Lung (tissue), 12 donors: Measurements from ENCODE around the gene ANXA5. TPM values are rescaled to one million over a fixed set of nuclear protein-coding genes. Genes with fewer than 3 reads are reported as not detected.
A peak's percentile ranks its signal among the peaks of the same experiment; 100 is the strongest.

Experiments
- ATAC-seq: fragments of 200-7000 bp; cut with Tn5 transposase; one replicate; pipeline ENCODE4 v1.9.1; 2020; ENCODE audit warnings: moderate number of reproducible peaks; ENCODE audit not compliant: insufficient read depth, low FRiP score
- DNase-seq, 3 donors: peaks; one replicate each; pipeline ENCODE4 v3.0.0-alpha.2; 2013 to 2017
- H3K27ac ChIP-seq, 2 donors: one replicate each; pipeline ENCODE4 v1.5.1; 2013; ENCODE audit warnings: mild to moderate bottlenecking in 2 of 2, moderate library complexity in 2 of 2, control low read depth in 1 of 2, inconsistent platforms in 1 of 2, low read depth in 1 of 2, low read length in 1 of 2
- H3K27me3 ChIP-seq, 3 donors: one replicate each; pipeline ENCODE4 v1.5.1; 2013; ENCODE audit warnings: low read length in 2 of 3; ENCODE audit not compliant: control insufficient read depth in 3 of 3, insufficient read depth in 3 of 3
- H3K36me3 ChIP-seq, 4 donors: one replicate each; pipeline ENCODE4 v1.5.1; 2013; ENCODE audit warnings: low read length in 4 of 4, mild to moderate bottlenecking in 1 of 4, moderate library complexity in 1 of 4; ENCODE audit not compliant: control insufficient read depth in 4 of 4, insufficient read depth in 4 of 4
- H3K4me1 ChIP-seq, 5 donors: one replicate each; pipeline ENCODE4 v1.5.1; 2013; ENCODE audit warnings: low read length in 5 of 5, mild to moderate bottlenecking in 2 of 5, moderate library complexity in 1 of 5; ENCODE audit not compliant: control insufficient read depth in 5 of 5, insufficient read depth in 5 of 5
- H3K4me3 ChIP-seq: one replicate; pipeline ENCODE4 v1.5.1; 2013; ENCODE audit warnings: mild to moderate bottlenecking, control low read depth, moderate library complexity
- H3K9ac ChIP-seq, 2 donors: one replicate each; pipeline ENCODE4 v1.5.1; 2013; ENCODE audit warnings: low read length in 2 of 2, control low read depth in 1 of 2; ENCODE audit not compliant: insufficient read depth in 1 of 2
- H3K9me3 ChIP-seq, 4 donors: one replicate each; pipeline ENCODE4 v1.5.1; 2013; ENCODE audit warnings: low read length in 3 of 4, mild to moderate bottlenecking in 1 of 4, moderate library complexity in 1 of 4; ENCODE audit not compliant: control insufficient read depth in 4 of 4, insufficient read depth in 3 of 4
- WGBS, 2 donors: extraction: QIAGEN DNeasy Blood & Tissue Kit; methylation state at CpG; one replicate each; pipeline ENCODE4 v1.1.7; 2013; 5-methylcytosine and 5-hydroxymethylcytosine counted together
- polyA plus RNA-seq, 2 donors: library from polyadenylated mRNA; stranded (reverse); fragments of 200-250 nt; gene quantifications; one replicate each; pipeline ENCODE4 v1.2.1, GENCODE V29; 2013
- total RNA-seq, 2 donors: library from RNA; depleted of rRNA in 1 of 2; stranded (reverse); fragments of >200 nt in 1 of 2; gene quantifications; one replicate each; pipeline ENCODE4 v1.2.1, GENCODE V29; 2014 to 2021
- TF ChIP-seq, protein P1 (sequence below): IDR thresholded peaks from 2 replicates; pipeline ENCODE4 v1.5.1; 2012; ENCODE audit warnings: mild to moderate bottlenecking; ENCODE audit errors: control extremely low read depth, extremely low read depth
- donor health status: control.
- donor health status: control.
- donor health status: Bipolar disorder and iron deficiency.
- donor health status: healthy.
- donor health status: DM: yes; HTN: yes; CAD: no.

The ANXA5 gene
- total and polyA plus RNA-seq, 4 donors, result 250 to 479 (median 423) TPM

- 60 to 61% methylated on average over 4 of the region's 4 CpGs for WGBS, 2 donors
- DNase-seq, result no peak
- no peak overlapping the region for H3K9ac ChIP-seq
- no peaks in the 10 kb centered on the region for H3K9me3 ChIP-seq
- TF ChIP-seq, protein P1, sequence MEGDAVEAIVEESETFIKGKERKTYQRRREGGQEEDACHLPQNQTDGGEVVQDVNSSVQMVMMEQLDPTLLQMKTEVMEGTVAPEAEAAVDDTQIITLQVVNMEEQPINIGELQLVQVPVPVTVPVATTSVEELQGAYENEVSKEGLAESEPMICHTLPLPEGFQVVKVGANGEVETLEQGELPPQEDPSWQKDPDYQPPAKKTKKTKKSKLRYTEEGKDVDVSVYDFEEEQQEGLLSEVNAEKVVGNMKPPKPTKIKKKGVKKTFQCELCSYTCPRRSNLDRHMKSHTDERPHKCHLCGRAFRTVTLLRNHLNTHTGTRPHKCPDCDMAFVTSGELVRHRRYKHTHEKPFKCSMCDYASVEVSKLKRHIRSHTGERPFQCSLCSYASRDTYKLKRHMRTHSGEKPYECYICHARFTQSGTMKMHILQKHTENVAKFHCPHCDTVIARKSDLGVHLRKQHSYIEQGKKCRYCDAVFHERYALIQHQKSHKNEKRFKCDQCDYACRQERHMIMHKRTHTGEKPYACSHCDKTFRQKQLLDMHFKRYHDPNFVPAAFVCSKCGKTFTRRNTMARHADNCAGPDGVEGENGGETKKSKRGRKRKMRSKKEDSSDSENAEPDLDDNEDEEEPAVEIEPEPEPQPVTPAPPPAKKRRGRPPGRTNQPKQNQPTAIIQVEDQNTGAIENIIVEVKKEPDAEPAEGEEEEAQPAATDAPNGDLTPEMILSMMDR, result no peak
- no peak overlapping the region for H3K27ac ChIP-seq
- peaks cover 12 to 57% (median 27%) of the 10 kb centered on the region in 5 donors for H3K4me1 ChIP-seq
- H3K27me3 ChIP-seq, result no peaks in the 10 kb centered on the region
- no peak for ATAC-seq
- no peak overlapping the region for H3K4me3 ChIP-seq
- peaks cover 0 to 7% (median under 1%) of the 10 kb centered on the region in 4 donors for H3K36me3 ChIP-seq
Observed at GRCh38 chr4:121693886-121694285, 2.9 kb downstream of the ANXA5 start.

DNA sequence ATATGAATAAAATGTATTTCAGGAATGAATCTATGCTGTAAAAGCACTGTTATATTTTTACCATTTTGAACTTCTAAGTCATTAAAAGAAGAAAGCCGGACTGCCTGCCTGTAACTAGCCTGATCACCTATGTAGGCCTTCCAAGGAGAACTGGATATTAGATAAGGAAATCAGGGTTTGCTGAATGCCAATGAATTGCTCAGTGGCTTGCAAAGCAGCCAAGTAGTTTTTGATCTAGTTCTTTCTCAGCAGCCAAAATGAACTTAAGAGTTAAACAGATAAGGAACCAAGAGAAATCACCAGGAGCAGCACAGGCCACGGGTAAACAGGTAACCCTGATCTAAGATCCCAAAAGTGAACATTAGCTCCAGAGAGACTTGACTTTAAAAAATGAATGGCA is 3.3 kb downstream of the ANXA5 start:
- no peak for DNase-seq
- peaks cover 0 to 7% (median under 1%) of the 10 kb centered on the region in 4 donors for H3K36me3 ChIP-seq
- no peaks in the 10 kb centered on the region for H3K9me3 ChIP-seq
- H3K9ac ChIP-seq, result no peak overlapping the region
- no peaks in the 10 kb centered on the region for H3K27me3 ChIP-seq
- H3K4me3 ChIP-seq, result no peak overlapping the region
- peaks cover 15 to 54% (median 28%) of the 10 kb centered on the region in 5 donors for H3K4me1 ChIP-seq
- TF ChIP-seq, protein P1, result no peak
- 71 to 78% methylated on average over 2 of the region's 2 CpGs for WGBS, 2 donors
- H3K27ac ChIP-seq, result no peak overlapping the region
- ATAC-seq, result no peak

- Histone ChIP-seq H3K4me1 (peaks cover 13 to 45% (median 28%) of the 10 kb centered on the region in 5 donors), H3K36me3 (peaks cover 0 to 7% (median 3%) of the 10 kb centered on the region in 4 donors), H3K9me3 (no peaks in the 10 kb centered on the region), H3K27ac (no peak overlapping the region), H3K4me3 (no peak overlapping the region), H3K9ac (no peak overlapping the region), H3K27me3 (no peaks in the 10 kb centered on the region)
- no peak for ATAC-seq
- no peak for DNase-seq
- TF ChIP-seq, protein P1, result no peak
Observed at GRCh38 chr4:121692261-121692660, 4.5 kb downstream of the ANXA5 start.

DNA sequence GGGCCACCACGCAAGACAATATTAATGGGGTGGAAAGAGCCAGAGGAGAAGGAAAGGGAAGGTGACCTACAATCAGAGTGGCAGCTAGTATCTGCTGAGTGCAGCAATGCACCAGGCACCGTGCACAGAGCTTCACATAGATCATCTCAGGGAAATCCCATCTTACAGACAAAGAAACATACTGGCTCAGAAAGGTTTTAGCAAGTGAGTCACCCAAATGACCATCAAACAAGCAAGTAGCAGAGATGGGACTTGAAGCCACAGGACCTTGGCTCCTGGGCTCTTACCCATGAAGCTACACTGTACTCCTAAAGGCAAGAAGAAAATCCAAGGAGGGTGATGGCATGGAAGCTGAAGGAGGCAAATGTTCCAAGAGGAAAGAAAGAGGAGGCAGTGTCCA is 6.8 kb downstream of the ANXA5 start:
- no peak for DNase-seq
- TF ChIP-seq, protein P1, result no peak
- H3K9ac ChIP-seq, result no peak overlapping the region
- 90 to 92% methylated on average over 2 of the region's 2 CpGs for WGBS, 2 donors
- peaks cover 7 to 12% (median 11%) of the 10 kb centered on the region in 4 donors for H3K36me3 ChIP-seq
- no peaks in the 10 kb centered on the region for H3K9me3 ChIP-seq
- no peak for ATAC-seq
- peak overlapping the region; percentile 80 to 92 for H3K27ac ChIP-seq
- H3K4me1 ChIP-seq, result peaks cover 13 to 49% (median 28%) of the 10 kb centered on the region in 5 donors
- H3K4me3 ChIP-seq, result no peak overlapping the region
- H3K27me3 ChIP-seq, result no peaks in the 10 kb centered on the region
